PC-9 (cell line): ENCODE measurements around the gene XIRP2. TPM values are rescaled to one million over a fixed set of nuclear protein-coding genes. Genes with fewer than 3 reads are reported as not detected.

ENCODE experiments used
- BruUV-seq: library from RNA; stranded (reverse); fragments of 400-500 nt; replicated peaks from 2 replicates; lab custom pipeline; 2021; lab: Mats Ljungman, UMichigan
- CTCF ChIA-PET: fragments of 300-600 bp; sonication (Branson Sonifier 250); formaldehyde crosslinking; loops from one replicate; lab custom pipeline; 2022; ENCODE audit warnings: antibody characterized with exemption; lab: Charles Lee
- POLR2A ChIA-PET: fragments of 300-600 bp; sonication (Branson Sonifier 250); formaldehyde crosslinking; loops from one replicate; lab custom pipeline; 2022; ENCODE audit warnings: antibody characterized with exemption; ENCODE audit not compliant: unreplicated experiment; lab: Charles Lee
- DNase-seq, 2 experiments: peaks; one replicate each; pipeline versions ENCODE4 v3.0.0 to v3.0.0-alpha.2; 2015 to 2022; ENCODE audit warnings: mixed read lengths in 1 of 2
- H2AFZ ChIP-seq: fragments of 200-600 bp; sonication (generic); 2 replicates; pipeline ENCODE4 v1.8.1; 2017; ENCODE audit warnings: antibody characterized with exemption
- H3F3A ChIP-seq: fragments of 200-600 bp; sonication (generic); 2 replicates; pipeline ENCODE4 v1.8.1; 2017; ENCODE audit warnings: antibody characterized with exemption, mild to moderate bottlenecking, low read depth; ENCODE audit not compliant: insufficient read depth
- H3K27ac ChIP-seq: fragments of 200-600 bp; sonication (generic); 2 replicates; pipeline ENCODE4 v1.6.1; 2016; ENCODE audit warnings: mixed run types
- H3K27me3 ChIP-seq: fragments of 200-600 bp; sonication (generic); 2 replicates; pipeline ENCODE4 v1.6.1; 2016; ENCODE audit warnings: low read depth, mixed run types; ENCODE audit not compliant: insufficient read depth
- H3K36me3 ChIP-seq: fragments of 200-600 bp; sonication (generic); 2 replicates; pipeline ENCODE4 v1.6.1; 2016; ENCODE audit warnings: low read depth, mixed run types
- H3K4me1 ChIP-seq: fragments of 200-600 bp; sonication (generic); replicated peaks from 2 replicates; pipeline ENCODE4 v1.6.1; 2016; ENCODE audit warnings: mixed run types; ENCODE audit not compliant: insufficient read depth
- H3K4me2 ChIP-seq: fragments of 200-600 bp; sonication (generic); 2 replicates; pipeline ENCODE4 v1.6.1; 2017; ENCODE audit warnings: mixed run types
- H3K4me3 ChIP-seq: fragments of 200-600 bp; sonication (generic); 2 replicates; pipeline ENCODE4 v1.6.1; 2016; ENCODE audit warnings: mixed run types
- H3K79me2 ChIP-seq: fragments of 200-600 bp; sonication (generic); 2 replicates; pipeline ENCODE4 v1.6.1; 2017; ENCODE audit warnings: low read depth, mixed run types
- H3K9me2 ChIP-seq: fragments of 200-600 bp; sonication (generic); 2 replicates; pipeline ENCODE4 v1.8.1; 2017; ENCODE audit warnings: mild to moderate bottlenecking; ENCODE audit not compliant: insufficient read depth
- H3K9me3 ChIP-seq: fragments of 200-600 bp; sonication (generic); 2 replicates; pipeline ENCODE4 v1.8.1; 2016; ENCODE audit warnings: low read depth; ENCODE audit not compliant: insufficient read depth
- H4K20me1 ChIP-seq: fragments of 200-600 bp; sonication (generic); 2 replicates; pipeline ENCODE4 v1.8.1; 2017; ENCODE audit not compliant: insufficient read depth
- EZH2 ChIP-seq: fragments of 200-600 bp; sonication (generic); IDR thresholded peaks from 2 replicates; pipeline ENCODE4 v1.8.0; 2017; ENCODE audit warnings: antibody characterized with exemption, low read depth
- intact Hi-C: fragments of 100-400 bp; cut with micrococcal nuclease; formaldehyde crosslinking; loops from one replicate; pipeline ENCODE4 v1.10.0; 2022; ENCODE audit not compliant: unreplicated experiment
- total RNA-seq: library from RNA; stranded (reverse); gene quantifications from 2 replicates; pipeline ENCODE4 v1.2.3, GENCODE V29; 2021
- TF ChIP-seq, protein P1 (sequence below): fragments of 200-600 bp; sonication (generic); conservative IDR thresholded peaks from 2 replicates; pipeline ENCODE4 v1.6.1; 2017; ENCODE audit warnings: mixed run types, antibody characterized with exemption, mild to moderate bottlenecking, moderate library complexity

Gene XIRP2
- total RNA-seq, 1 experiment from 2014 or later: not detected

DNA sequence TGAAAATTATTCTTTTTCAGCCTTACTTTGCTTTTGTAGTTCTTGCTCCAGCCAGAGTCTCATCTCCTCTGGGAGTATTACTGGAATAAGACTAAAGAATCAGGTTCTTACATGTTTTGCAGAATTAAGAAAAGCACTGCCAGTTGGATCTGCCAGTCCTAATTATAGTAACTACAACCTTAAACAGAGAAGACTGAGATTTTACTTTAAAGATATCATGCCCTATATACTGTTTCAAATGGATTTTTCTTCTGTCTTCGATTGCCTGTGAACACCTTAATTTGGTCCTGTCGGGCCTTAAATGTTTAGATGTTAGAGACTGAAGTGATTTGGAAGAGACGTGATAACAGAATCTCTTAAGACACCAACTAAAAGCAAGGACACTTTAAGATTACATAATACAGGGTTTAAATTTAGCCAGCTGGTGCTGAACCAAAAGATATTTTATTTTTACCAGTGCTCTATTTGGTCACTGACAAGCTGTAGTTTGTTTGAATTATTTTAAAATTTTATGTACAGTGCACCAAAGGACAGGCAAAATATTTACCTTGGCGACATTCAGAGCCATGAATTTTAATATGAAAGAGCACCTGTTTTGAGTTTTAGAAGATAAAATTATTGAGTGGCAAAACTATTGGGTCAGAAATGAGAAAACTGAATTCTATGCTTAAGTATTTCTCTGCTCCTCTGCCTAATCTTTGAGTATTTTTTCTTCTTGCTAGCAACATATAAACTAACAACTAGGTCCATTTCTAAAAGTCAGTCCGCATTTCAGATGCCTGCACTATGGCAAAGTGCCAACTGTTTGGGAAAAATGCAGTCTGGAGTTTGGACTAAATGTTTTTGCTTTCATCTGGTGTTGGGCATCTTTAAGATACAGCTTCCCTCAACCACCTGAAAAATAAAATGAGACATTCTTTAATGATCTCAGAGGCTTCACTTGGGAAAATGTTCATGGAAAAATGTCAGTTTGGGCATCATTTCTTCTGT, 300.0 kb downstream of the XIRP2 start:
- Histone ChIP-seq H4K20me1 (no peaks in the 10 kb centered on the region), H3K9me2 (no peaks in the 10 kb centered on the region), H3K4me1 (no peaks in the 10 kb centered on the region), H3F3A (no peaks in the 10 kb centered on the region), H3K79me2 (no peaks in the 10 kb centered on the region), H3K4me2 (no peak overlapping the region), H3K4me3 (no peak overlapping the region), H3K36me3 (no peaks in the 10 kb centered on the region), H3K27ac (no peak overlapping the region), H2AFZ (no peak overlapping the region), H3K27me3 (no peaks in the 10 kb centered on the region), H3K9me3 (no peaks in the 10 kb centered on the region)
- POLR2A ChIA-PET: no interaction called here
- DNase-seq: no peak
- TF ChIP-seq, protein P1, sequence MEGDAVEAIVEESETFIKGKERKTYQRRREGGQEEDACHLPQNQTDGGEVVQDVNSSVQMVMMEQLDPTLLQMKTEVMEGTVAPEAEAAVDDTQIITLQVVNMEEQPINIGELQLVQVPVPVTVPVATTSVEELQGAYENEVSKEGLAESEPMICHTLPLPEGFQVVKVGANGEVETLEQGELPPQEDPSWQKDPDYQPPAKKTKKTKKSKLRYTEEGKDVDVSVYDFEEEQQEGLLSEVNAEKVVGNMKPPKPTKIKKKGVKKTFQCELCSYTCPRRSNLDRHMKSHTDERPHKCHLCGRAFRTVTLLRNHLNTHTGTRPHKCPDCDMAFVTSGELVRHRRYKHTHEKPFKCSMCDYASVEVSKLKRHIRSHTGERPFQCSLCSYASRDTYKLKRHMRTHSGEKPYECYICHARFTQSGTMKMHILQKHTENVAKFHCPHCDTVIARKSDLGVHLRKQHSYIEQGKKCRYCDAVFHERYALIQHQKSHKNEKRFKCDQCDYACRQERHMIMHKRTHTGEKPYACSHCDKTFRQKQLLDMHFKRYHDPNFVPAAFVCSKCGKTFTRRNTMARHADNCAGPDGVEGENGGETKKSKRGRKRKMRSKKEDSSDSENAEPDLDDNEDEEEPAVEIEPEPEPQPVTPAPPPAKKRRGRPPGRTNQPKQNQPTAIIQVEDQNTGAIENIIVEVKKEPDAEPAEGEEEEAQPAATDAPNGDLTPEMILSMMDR: no peak
- no peak for TF ChIP-seq EZH2
- CTCF ChIA-PET: no interaction called here
- no TSS peak for BruUV-seq
- intact Hi-C loops: no loop called here

DNA sequence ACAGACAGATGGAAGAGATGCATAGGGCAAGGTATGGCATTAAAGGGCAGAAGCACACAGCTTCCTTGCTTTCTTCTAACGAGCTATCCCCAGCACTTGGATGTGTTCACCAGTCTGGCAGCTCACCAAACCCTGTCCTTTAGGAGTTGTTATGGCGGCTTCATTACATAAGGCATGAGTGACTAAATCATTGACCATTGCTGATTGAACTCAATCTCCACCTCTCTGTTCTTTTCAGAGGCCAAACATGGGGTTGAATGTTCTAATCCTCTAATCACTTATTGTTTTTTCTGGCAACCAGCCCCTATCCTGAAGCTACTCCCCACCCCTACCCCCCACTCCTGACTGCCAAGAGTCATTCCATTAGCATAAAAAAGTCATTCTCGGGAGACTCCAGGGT, 301.8 kb downstream of the XIRP2 start:
- H3K4me1 ChIP-seq: no peaks in the 10 kb centered on the region
- intact Hi-C loops: no loop called here
- POLR2A ChIA-PET: no interaction called here
- no peaks in the 10 kb centered on the region for H3K9me2 ChIP-seq
- no peak overlapping the region for H3K27ac ChIP-seq
- no peak overlapping the region for H2AFZ ChIP-seq
- no peaks in the 10 kb centered on the region for H4K20me1 ChIP-seq
- no peaks in the 10 kb centered on the region for H3F3A ChIP-seq
- H3K4me3 ChIP-seq: no peak overlapping the region
- DNase-seq: no peak
- no peaks in the 10 kb centered on the region for H3K9me3 ChIP-seq
- H3K27me3 ChIP-seq: no peaks in the 10 kb centered on the region
- CTCF ChIA-PET: no interaction called here
- no TSS peak for BruUV-seq
- H3K4me2 ChIP-seq: no peak overlapping the region
- H3K36me3 ChIP-seq: no peaks in the 10 kb centered on the region
- TF ChIP-seq, protein P1: no peak
- no peak for TF ChIP-seq EZH2
- H3K79me2 ChIP-seq: no peaks in the 10 kb centered on the region

DNA sequence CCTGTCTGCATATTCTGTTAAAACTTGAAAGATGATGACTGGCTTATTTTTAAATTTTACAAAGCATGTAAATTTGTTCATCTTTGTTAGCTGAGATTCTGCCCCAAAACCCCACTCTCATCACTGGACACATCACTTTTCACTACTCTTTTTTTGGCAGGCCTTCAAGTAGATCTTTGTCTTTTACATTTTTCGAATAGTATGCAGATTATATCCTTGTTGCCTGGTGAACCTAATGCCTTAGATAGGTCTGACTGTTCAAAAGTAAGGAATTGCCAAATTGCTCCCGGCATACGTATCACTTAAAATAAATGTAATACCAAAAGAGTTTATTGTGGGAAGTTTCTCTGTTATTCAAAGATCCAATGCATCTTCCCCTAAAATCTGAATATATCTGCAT, 303.3 kb downstream of the XIRP2 start:
- TF ChIP-seq, protein P1: no peak
- TF ChIP-seq EZH2: no peak

More for the DNA sequence above, 303.3 kb downstream of the XIRP2 start:
- no peaks in the 10 kb centered on the region for H3K9me3 ChIP-seq
- H3K4me3 ChIP-seq: no peak overlapping the region
- no peaks in the 10 kb centered on the region for H3K27me3 ChIP-seq
- ChIA-PET CTCF (no interaction called here), POLR2A (no interaction called here)
- no peaks in the 10 kb centered on the region for H3K36me3 ChIP-seq
- no peak overlapping the region for H3K4me2 ChIP-seq
- H3F3A ChIP-seq: no peaks in the 10 kb centered on the region
- no peak for DNase-seq
- no peaks in the 10 kb centered on the region for H4K20me1 ChIP-seq
- no peak overlapping the region for H3K27ac ChIP-seq
- H3K9me2 ChIP-seq: no peaks in the 10 kb centered on the region
- no peak overlapping the region for H2AFZ ChIP-seq
- H3K4me1 ChIP-seq: no peaks in the 10 kb centered on the region
- intact Hi-C loops: no loop called here
- no peaks in the 10 kb centered on the region for H3K79me2 ChIP-seq
- no TSS peak for BruUV-seq
